Sciatic nerve (tissue), 2 donors: ENCODE measurements around the gene OOSP3. TPM values are rescaled to one million over a fixed set of nuclear protein-coding genes. Genes with fewer than 3 reads are reported as not detected.

Experiments used
- ATAC-seq: fragments of 200-7000 bp; cut with Tn5 transposase; one replicate; pipeline ENCODE4 v1.9.1; 2020; ENCODE audit warnings: mild to moderate bottlenecking, moderate library complexity
- DNase-seq: peaks from one replicate; pipeline ENCODE4 v3.0.0-alpha.2; 2020; ENCODE audit warnings: low spot score
- intact Hi-C: fragments of 100-400 bp; cut with DNase I; formaldehyde crosslinking; loops from one replicate; pipeline ENCODE4 v1.14.2; 2022
- total RNA-seq: library from RNA; stranded (reverse); fragmentation: NEBNext Ultra II Directional; extraction: Animal tissue kit (Norgen Biotek cat#: 25700); gene quantifications from one replicate; pipeline ENCODE4 v1.2.1, GENCODE V29; 2021
- donor health status: DM: no; HTN: no; CAD: no.
- donor health status: DM: no; HTN: no; CAD: no.

The OOSP3 gene
- total RNA-seq, 1 donor from 2014 or later = not detected

DNA sequence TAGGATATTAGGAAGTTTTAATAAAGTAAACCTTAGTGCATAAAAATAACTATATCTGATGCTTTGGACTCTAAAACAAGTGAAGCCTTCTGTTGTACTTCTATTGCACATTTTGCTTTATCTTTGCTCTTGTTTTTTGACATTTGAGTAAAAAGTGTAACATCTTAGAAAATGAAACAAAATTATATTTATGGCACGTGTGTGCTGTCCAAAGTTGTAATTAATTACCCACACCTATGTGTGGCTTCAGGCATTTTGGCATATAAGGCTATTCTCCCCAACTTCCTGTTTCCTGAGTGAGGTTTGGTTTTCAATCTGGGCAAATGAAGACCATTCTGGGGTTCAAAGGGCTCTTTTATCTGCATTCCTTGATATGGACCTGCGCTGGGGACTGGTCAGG, 59.5 kb downstream of the OOSP3 start, which contains the start of gene OOSP1:
Gene OOSP1, plus strand, starts transcription at position 301 of the 400 bp plus-strand sequence. Its CDS starts 23 bp downstream, at position 324.
- ATAC-seq (no peak), DNase-seq (no peak)
- intact Hi-C loops = no loop called here

DNA sequence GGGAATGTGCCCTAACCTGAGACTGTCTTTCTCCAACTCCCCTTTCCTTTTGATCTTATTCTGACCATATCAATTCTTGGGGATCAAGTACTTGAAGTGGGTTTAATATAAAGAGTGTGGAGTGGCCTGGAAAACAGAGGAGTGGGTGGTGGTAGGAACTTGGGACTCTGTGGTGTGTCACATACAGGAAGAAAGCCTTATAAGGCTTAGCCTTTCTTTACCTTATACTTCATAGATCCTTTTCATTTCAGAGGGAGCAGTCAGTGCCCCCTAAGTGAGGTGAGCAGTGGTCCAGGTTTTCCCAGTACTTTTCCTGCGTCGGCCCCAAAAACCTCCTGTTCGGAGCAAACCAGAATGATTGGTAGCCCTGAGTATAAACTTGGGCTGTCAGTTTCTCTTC, 60.1 kb downstream of the OOSP3 start:
- intact Hi-C loops = no loop called here
- ATAC-seq (no peak), DNase-seq (no peak)

DNA sequence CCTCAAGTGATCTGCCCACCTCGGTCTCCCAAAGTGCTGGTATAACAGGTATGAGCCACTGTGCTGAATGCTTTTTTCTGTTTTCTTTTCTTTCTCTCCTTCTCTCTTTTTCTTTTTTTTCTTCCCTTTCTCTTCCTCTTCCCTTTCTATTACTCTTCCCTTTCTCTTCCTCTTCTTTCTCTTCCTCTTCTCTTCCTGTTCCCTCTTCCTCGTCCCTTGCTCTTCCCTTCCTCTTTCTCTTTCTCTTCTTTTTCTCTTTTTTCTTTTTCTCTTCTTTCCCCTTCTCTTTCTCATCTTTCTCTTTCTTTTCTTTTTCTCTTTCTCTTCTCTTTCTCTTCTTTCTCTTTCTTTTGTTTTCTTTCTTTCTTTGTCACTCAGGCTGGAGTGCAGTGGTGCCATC, 60.9 kb downstream of the OOSP3 start:
- intact Hi-C loops = no loop called here
- ATAC-seq = no peak
- no peak for DNase-seq

DNA sequence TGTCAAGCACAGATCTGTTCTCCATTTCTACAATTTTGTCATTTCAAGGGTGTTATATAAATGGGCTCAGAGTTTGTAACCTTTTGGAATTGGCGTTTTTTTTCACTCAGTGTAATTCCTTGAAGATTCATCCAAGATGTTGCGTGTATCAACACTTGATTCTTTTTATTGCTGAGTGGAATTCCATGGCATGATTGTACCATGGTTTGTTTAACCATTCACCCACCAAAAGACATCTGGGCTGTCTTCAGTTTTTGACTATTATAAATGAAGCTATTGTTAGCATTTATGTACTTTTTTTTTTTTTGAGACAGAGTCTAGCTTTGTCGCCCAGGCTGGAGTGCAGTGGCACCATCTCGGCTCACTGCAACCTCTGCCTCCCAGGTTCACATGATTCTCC, 62.5 kb downstream of the OOSP3 start:
- ATAC-seq = no peak
- DNase-seq = no peak
- intact Hi-C loops = no loop called here

DNA sequence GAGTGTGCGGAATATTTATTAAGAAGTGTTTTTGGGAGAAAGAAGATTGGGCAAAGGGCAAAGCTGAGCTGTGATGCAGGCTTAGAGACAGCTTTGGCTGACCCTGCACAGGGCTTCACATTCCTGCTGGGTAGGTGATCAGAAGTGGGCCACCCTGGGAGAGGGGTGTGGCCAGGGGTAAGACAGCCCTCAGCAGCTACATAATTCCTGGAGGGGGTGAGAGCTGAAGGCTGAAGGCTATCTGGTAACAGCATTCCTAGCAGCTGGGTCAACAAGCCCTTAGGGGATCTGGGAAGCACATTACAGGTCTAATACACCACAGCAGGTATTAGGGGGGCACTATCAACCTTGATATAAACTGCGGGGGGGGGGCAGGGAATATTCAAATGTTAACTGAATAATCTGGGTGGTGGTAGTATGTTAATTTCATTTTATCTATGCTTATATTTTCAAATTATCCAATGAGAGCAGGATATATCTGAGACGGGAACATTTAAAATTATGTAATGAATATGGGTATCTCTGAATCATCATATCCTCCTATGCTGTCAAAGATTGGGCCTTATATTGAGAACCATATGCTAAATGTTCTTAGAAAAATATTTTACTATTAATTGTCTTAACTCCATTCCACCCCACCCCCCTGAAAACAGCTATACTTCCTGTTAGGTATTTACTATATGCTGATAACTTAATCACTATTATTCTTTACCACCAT, 65.6 kb downstream of the OOSP3 start:
- ATAC-seq (no peak), DNase-seq (no peak)
- intact Hi-C loops = no loop called here

DNA sequence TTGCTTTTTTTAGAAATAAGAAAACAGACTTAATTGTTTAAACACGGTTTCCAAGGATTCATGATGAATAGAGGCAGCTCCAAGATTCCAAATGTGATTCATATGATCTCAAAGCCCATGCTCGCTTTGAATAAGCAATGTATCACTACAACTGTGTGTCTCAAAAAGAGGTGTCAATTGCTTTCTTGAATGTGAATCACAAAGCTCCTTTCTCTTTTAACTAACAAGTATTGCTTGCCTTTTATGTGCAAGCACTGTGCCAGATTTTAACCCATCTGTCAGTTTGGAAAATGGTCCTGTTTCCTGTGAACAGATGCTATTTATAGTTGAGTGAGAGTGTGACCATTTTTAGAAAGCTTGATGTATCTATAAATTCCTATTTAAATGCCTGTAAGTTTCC, 66.1 kb downstream of the OOSP3 start:
- DNase-seq (no peak), ATAC-seq (no peak)
- intact Hi-C loops = no loop called here

Other genes starting within 250 kb of the OOSP3 start
- gene PATL1, start 209.7 kb upstream of the OOSP3 start, total RNA-seq = 37.4 TPM
- not detected for gene OR10V1, start 164.9 kb upstream of the OOSP3 start, total RNA-seq
- 19.3 TPM for gene STX3, start 123.4 kb upstream of the OOSP3 start, total RNA-seq
- 25.1 TPM for gene MRPL16, start 68.0 kb upstream of the OOSP3 start, total RNA-seq
- gene CBLIF, start 33.3 kb upstream of the OOSP3 start, total RNA-seq = not detected
- gene TCN1, start 12.3 kb upstream of the OOSP3 start, total RNA-seq = 1.3 TPM
- not detected for gene OOSP1, start 59.6 kb downstream of the OOSP3 start, total RNA-seq
- gene OOSP4A, start 85.3 kb downstream of the OOSP3 start, total RNA-seq = not detected
- not detected for gene OOSP4B, start 138.4 kb downstream of the OOSP3 start, total RNA-seq
- gene OOSP2, start 161.6 kb downstream of the OOSP3 start, total RNA-seq = not detected
- gene MS4A3, start 177.9 kb downstream of the OOSP3 start, total RNA-seq = 1.4 TPM
- 3.1 TPM for gene MS4A2, start 209.9 kb downstream of the OOSP3 start, total RNA-seq